ENCODE measurements around the gene FOXN3.

- peak; percentile 71; the same call in 1 of the 2 replicates for TF ChIP-seq POLR2A (IDR thresholded peaks at IDR 0.05; ENCODE audit: low read depth, low read length)
- TF ChIP-seq POLR2AphosphoS5 (IDR thresholded peaks at IDR 0.05; ENCODE audit: low read depth, low read length): no peak
- no peak for TF ChIP-seq TAF1 (IDR thresholded peaks at IDR 0.05; ENCODE audit: borderline replicate concordance, low read depth, low read length)
Observed at GRCh38 chr14:89416002-89416995, 734 bp downstream of the FOXN3 start.

Measured in GM12892 (cell line).